ENCODE data around the gene THY1. TPM values are rescaled to one million over a fixed set of nuclear protein-coding genes. Genes with fewer than 3 reads are reported as not detected.

The THY1 gene
- total and polyA plus RNA-seq, 2 of the 8 experiments (the other 6 are each of a cell fraction or from before 2014, with no cell fraction given), result 286 to 2,479 TPM

DNA sequence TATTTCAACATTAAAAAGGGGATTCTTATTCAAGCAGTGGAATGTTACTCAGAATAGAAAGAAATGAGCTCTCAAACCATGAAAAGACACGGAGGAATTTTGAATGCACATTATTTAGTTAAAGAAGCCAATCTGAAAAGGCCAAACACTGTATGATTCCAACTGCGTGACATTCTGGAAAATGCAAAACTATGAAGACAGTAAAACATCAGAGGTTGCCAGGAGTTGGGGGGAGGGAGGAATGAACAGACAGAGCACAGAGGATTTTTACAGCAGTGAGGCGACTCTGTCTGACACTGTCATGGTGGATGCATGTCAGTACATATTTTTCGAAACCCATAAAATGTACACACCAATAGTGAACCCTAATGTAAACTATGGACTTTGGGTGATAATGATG is 22.9 kb upstream of the THY1 start:
- H2AK5ac ChIP-seq (ENCODE audit: low read depth, low read length), result no peak overlapping the region
- FAIRE-seq, result no peak
- POLR2A ChIA-PET (ENCODE audit: partially characterized antibody), result no interaction called here

More for the DNA sequence above, 22.9 kb upstream of the THY1 start:
- Histone ChIP-seq H3K4ac (replicated peaks; ENCODE audit: insufficient read length, low read depth, low read length) (no peak overlapping the region), H3K4me1 (replicated peaks in 1 of 4; ENCODE audit: control insufficient read depth in 3 of 4, insufficient read depth in 4 of 4, low read length in 3 of 4) (peaks cover 0 to 6% (median 1%) of the 10 kb centered on the region in 4 experiments; a peak in 1 of 7 replicates), H3K36me3 (ENCODE audit: control insufficient read depth in 2 of 4, insufficient read depth in 4 of 4, low read length in 3 of 4) (no peaks in the 10 kb centered on the region), H4K91ac (replicated peaks; ENCODE audit: insufficient read length, low read length) (no peak overlapping the region), H2AFZ (ENCODE audit: low read length) (no peak overlapping the region), H3K18ac (ENCODE audit: extremely low read depth, low read length) (no peak overlapping the region), H3K9ac (replicated peaks in 1 of 4; ENCODE audit: extremely low read depth in 1 of 4, low read depth in 3 of 4, low read length in 3 of 4) (no peak overlapping the region), H2BK12ac (ENCODE audit: low read depth, low read length) (no peak overlapping the region), H3K14ac (ENCODE audit: insufficient read length) (no peak overlapping the region), H3K23ac (ENCODE audit: insufficient read length) (no peak overlapping the region), H4K5ac (ENCODE audit: insufficient read length, low read depth, low read length) (no peak overlapping the region), H3K4me2 (ENCODE audit: insufficient read depth in 1 of 2, low read depth in 2 of 2, low read length in 2 of 2) (no peak overlapping the region), H3K27ac (ENCODE audit: low read depth, low read length) (no peak overlapping the region), H3K9me3 (ENCODE audit: insufficient read depth in 2 of 2, low read depth in 1 of 2, low read length in 1 of 2) (no peaks in the 10 kb centered on the region), H2BK15ac (ENCODE audit: low read length) (no peak overlapping the region), H2BK120ac (replicated peaks; ENCODE audit: low read depth, low read length) (no peak overlapping the region), H2BK20ac (ENCODE audit: low read length) (no peak overlapping the region), H3K79me2 (ENCODE audit: control insufficient read depth in 1 of 2, insufficient read depth in 2 of 2, low read length in 2 of 2) (no peaks in the 10 kb centered on the region), H2BK5ac (ENCODE audit: low read depth, low read length) (no peak overlapping the region), H3K56ac (replicated peaks; ENCODE audit: insufficient read length, low read depth, low read length) (no peak overlapping the region), H4K8ac (ENCODE audit: extremely low read depth, insufficient read depth, low read length) (no peak overlapping the region), H3K4me3 (ENCODE audit: extremely low read depth in 1 of 4, insufficient read depth in 2 of 4, low read depth in 3 of 4, low read length in 4 of 4) (no peak overlapping the region), H3K27me3 (replicated peaks in 1 of 4; ENCODE audit: control insufficient read depth in 3 of 4, extremely low read depth in 1 of 4, insufficient read depth in 3 of 4, low read length in 3 of 4) (0 out of 7 replicates have a peak, but pooled peaks cover 0 to 3% (median 0%) of the 10 kb centered on the region in 4 experiments), H3K79me1 (ENCODE audit: low read depth, low read length) (no peaks in the 10 kb centered on the region), H4K20me1 (replicated peaks in 1 of 2; ENCODE audit: control insufficient read depth in 1 of 2, insufficient read depth in 2 of 2, low read length in 2 of 2) (no peaks in the 10 kb centered on the region), H3K23me2 (ENCODE audit: low read depth, low read length) (no peaks in the 10 kb centered on the region)
- CTCF ChIA-PET (ENCODE audit: partially characterized antibody), result interaction anchor here (0.7 to 3.6 kb wide), 4 partner anchors 29 to 190 kb away, joined by 3 to 12 read pairs (median 4); no protein-coding TSS in a partner anchor
- 88% methylated on average over 4 of the region's 4 CpGs; no CpG with 5 or more reads in 1 of the 2 experiments for whole genome bisulfite sequencing, 2 experiments (ENCODE audit: extremely low coverage in 1 of 2, insufficient coverage in 1 of 2, insufficient read length in 1 of 2, insufficient replicate concordance in 2 of 2, low coverage in 1 of 2, low lambda C conversion rate in 2 of 2, missing lambda C conversion rate in 1 of 2)
- DNase-seq (ENCODE audit: low read depth in 1 of 2, low spot score in 2 of 2), result no peak
- no peak for TF ChIP-seq SUZ12 (IDR thresholded peaks at IDR 0.05; ENCODE audit: low read length)
- TF ChIP-seq KDM5A (IDR thresholded peaks at IDR 0.05; ENCODE audit: low read length), result no peak
- TF ChIP-seq ATF3 (IDR thresholded peaks at IDR 0.05; ENCODE audit: insufficient read depth, low read depth, low read length), result no peak
- TF ChIP-seq POLR2A (IDR thresholded peaks at IDR 0.05; ENCODE audit: control extremely low read depth in 1 of 2, low read depth in 2 of 2, low read length in 2 of 2), result no peak
- no peak for TF ChIP-seq SRF (IDR thresholded peaks at IDR 0.05; ENCODE audit: low read depth, low read length)
- no peak for TF ChIP-seq NRF1 (IDR thresholded peaks at IDR 0.05; ENCODE audit: low read depth, low read length)
- no peak for TF ChIP-seq KDM1A (IDR thresholded peaks at IDR 0.05; ENCODE audit: borderline replicate concordance, low read length)
- TF ChIP-seq SP1 (IDR thresholded peaks at IDR 0.05; ENCODE audit: low read depth, low read length), result no peak
- no peak for TF ChIP-seq BRCA1 (IDR thresholded peaks at IDR 0.05; ENCODE audit: low read depth, low read length)
- no peak for TF ChIP-seq TAF7 (optimal IDR thresholded peaks at IDR 0.05; ENCODE audit: borderline replicate concordance, low read depth, low read length)
- TF ChIP-seq CHD1 (IDR thresholded peaks at IDR 0.05; ENCODE audit: low read depth, low read length), result no peak
